Nephron (organoid): ENCODE measurements around the gene IGF2BP2.

Experiments used
- H3K27ac Mint-ChIP-seq, 3 experiments: 2 replicates each; pipeline ENCODE4 v1.8.0; 2020; ENCODE audit warnings: mixed read lengths in 3 of 3, mild to moderate bottlenecking in 2 of 3, moderate library complexity in 1 of 3
- H3K27me3 Mint-ChIP-seq: 2 replicates; pipeline ENCODE4 v1.8.0; 2021; ENCODE audit warnings: low read depth, mild to moderate bottlenecking, moderate library complexity, mixed read lengths
- H3K36me3 Mint-ChIP-seq: 2 replicates; pipeline ENCODE4 v1.8.0; 2020; ENCODE audit warnings: low read depth, mixed read lengths
- H3K4me1 Mint-ChIP-seq: 2 replicates; pipeline ENCODE4 v1.8.0; 2020; ENCODE audit warnings: mixed read lengths
- H3K4me3 Mint-ChIP-seq, 3 experiments: 2 replicates each; pipeline ENCODE4 v1.8.0; 2020; ENCODE audit warnings: mild to moderate bottlenecking in 3 of 3, mixed read lengths in 3 of 3, moderate library complexity in 2 of 3
- H3K9me3 Mint-ChIP-seq: 2 replicates; pipeline ENCODE4 v1.8.0; 2020; ENCODE audit warnings: mixed read lengths
- CTCF ChIP-seq, 3 experiments: fragments of 200-600 bp; sonication (generic); IDR thresholded peaks; one replicate each; pipeline ENCODE4 v1.5.0; 2021; ENCODE audit warnings: antibody characterized with exemption in 3 of 3; ENCODE audit not compliant: unreplicated experiment in 3 of 3

The IGF2BP2 gene

GRCh38 chr3:185606196-185606595, 218.6 kb downstream of the IGF2BP2 start:
- Mint-ChIP-seq H3K9me3 (no peaks in the 10 kb centered on the region), H3K36me3 (peaks cover 63% of the 10 kb centered on the region), H3K4me3 (no peak overlapping the region), H3K4me1 (no peaks in the 10 kb centered on the region), H3K27ac (no peak overlapping the region), H3K27me3 (no peaks in the 10 kb centered on the region)
- TF ChIP-seq CTCF (IDR thresholded peaks at IDR 0.05; ENCODE audit: unreplicated experiment in 3 of 3): no peak

- no peak overlapping the region for H3K27ac Mint-ChIP-seq
- TF ChIP-seq CTCF (IDR thresholded peaks at IDR 0.05; ENCODE audit: unreplicated experiment in 3 of 3): no peak
- peaks cover 65% of the 10 kb centered on the region for H3K36me3 Mint-ChIP-seq
- H3K4me1 Mint-ChIP-seq: no peaks in the 10 kb centered on the region
- no peaks in the 10 kb centered on the region for H3K27me3 Mint-ChIP-seq
- no peaks in the 10 kb centered on the region for H3K9me3 Mint-ChIP-seq
- no peak overlapping the region for H3K4me3 Mint-ChIP-seq
Measured at GRCh38 chr3:185605566-185605965, 219.3 kb downstream of the IGF2BP2 start.

GRCh38 chr3:185595526-185595925, 229.3 kb downstream of the IGF2BP2 start:
- H3K9me3 Mint-ChIP-seq: no peaks in the 10 kb centered on the region
- no peaks in the 10 kb centered on the region for H3K27me3 Mint-ChIP-seq
- H3K4me3 Mint-ChIP-seq: no peak overlapping the region
- H3K4me1 Mint-ChIP-seq: no peaks in the 10 kb centered on the region
- peaks cover 23% of the 10 kb centered on the region for H3K36me3 Mint-ChIP-seq
- TF ChIP-seq CTCF (IDR thresholded peaks at IDR 0.05; ENCODE audit: unreplicated experiment in 3 of 3): no peak
- H3K27ac Mint-ChIP-seq: no peak overlapping the region

- Mint-ChIP-seq H3K4me3 (no peak overlapping the region), H3K36me3 (peaks cover 12% of the 10 kb centered on the region), H3K9me3 (no peaks in the 10 kb centered on the region), H3K4me1 (no peaks in the 10 kb centered on the region), H3K27me3 (no peaks in the 10 kb centered on the region), H3K27ac (no peak overlapping the region)
- no peak for TF ChIP-seq CTCF (IDR thresholded peaks at IDR 0.05; ENCODE audit: unreplicated experiment in 3 of 3)
Measured at GRCh38 chr3:185594073-185594472, 230.8 kb downstream of the IGF2BP2 start.
